ENCODE data around the gene SMU1.

The SMU1 gene

DNA sequence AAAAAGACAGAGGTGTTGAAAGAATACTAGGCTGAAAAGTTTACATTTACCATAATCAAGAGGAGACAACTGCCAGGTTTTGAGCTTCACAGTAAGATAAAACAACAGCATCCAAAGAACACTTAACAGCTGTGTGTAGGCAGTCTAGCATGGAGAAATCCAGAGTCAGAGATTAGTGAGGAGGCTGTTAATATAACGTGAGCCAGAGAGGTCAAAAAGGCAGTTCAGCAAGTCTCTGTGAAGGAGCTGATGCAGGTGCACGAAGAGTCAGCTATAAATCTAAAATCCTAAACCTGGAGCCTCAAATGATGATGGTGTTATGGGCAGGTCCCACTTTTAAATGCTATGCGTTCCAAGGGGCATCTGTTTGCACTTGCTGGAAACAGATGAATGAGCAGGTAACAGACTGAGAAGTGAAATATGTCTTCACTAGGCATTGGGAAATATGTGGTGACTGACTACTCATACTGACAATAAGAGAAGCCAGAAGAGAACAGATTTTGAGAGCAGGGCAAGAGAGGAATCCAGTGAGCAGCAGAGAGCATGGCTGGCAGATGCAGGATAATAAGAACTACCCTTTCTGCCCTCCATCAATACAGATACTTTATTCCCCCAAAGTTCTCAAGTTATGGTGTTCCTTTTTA is 83.8 kb downstream of the SMU1 start:
- DNase-seq (ENCODE audit: insufficient read length, low spot score) (no peak), FAIRE-seq (peak; percentile 56)
- no peak for TF ChIP-seq SPI1 (IDR thresholded peaks at IDR 0.05; ENCODE audit: low read depth, low read length)
- no peak for TF ChIP-seq POLR2AphosphoS5 (IDR thresholded peaks at IDR 0.05; ENCODE audit: low read depth, low read length)
- no peak for TF ChIP-seq PAX5 (IDR thresholded peaks at IDR 0.05; ENCODE audit: insufficient read depth, low read length, severe bottlenecking)
- TF ChIP-seq POU2F2 (IDR thresholded peaks at IDR 0.05; ENCODE audit: low read depth, low read length) = no peak
- TF ChIP-seq POLR2A (IDR thresholded peaks at IDR 0.05; ENCODE audit: low read depth, low read length) = no peak
- no peak for TF ChIP-seq TAF1 (IDR thresholded peaks at IDR 0.05; ENCODE audit: low read depth, low read length)

GRCh38 chr9:32991897-32992594 is 84.4 kb downstream of the SMU1 start:
- TF ChIP-seq POLR2AphosphoS5 (IDR thresholded peaks at IDR 0.05; ENCODE audit: low read depth, low read length) (no peak), SPI1 (IDR thresholded peaks at IDR 0.05; ENCODE audit: low read depth, low read length) (no peak), PAX5 (IDR thresholded peaks at IDR 0.05; ENCODE audit: insufficient read depth, low read length, severe bottlenecking) (no peak), TAF1 (IDR thresholded peaks at IDR 0.05; ENCODE audit: low read depth, low read length) (no peak)
- FAIRE-seq (no peak), DNase-seq (ENCODE audit: insufficient read length, low spot score) (no peak)
